CD14-positive monocyte (primary cell): ENCODE data around the gene AIG1. TPM values are rescaled to one million over a fixed set of nuclear protein-coding genes. Genes with fewer than 3 reads are reported as not detected.

Source experiments
- DNase-seq, 3 donors: peaks; one replicate each; pipeline ENCODE4 v3.0.0-alpha.2; 2011 to 2022
- H2AFZ ChIP-seq: 2 replicates; pipeline ENCODE4 v1.6.0; 2012; ENCODE audit warnings: mild to moderate bottlenecking, low read depth, low read length, inconsistent platforms; ENCODE audit not compliant: insufficient read depth, poor library complexity, severe bottlenecking
- H3K27ac ChIP-seq, 2 donors: 1 replicate in 1 of 2; 2 replicates in 1 of 2; pipeline ENCODE4 v1.5.1; 2012 to 2013; ENCODE audit warnings: low read length in 2 of 2, control low read depth in 1 of 2, inconsistent platforms in 1 of 2, low read depth in 1 of 2, mild to moderate bottlenecking in 1 of 2
- H3K27me3 ChIP-seq, 2 donors: one replicate each; pipeline versions ENCODE4 v1.6.0 to v1.6.1; 2011 to 2013; ENCODE audit warnings: low read length in 2 of 2; ENCODE audit not compliant: control insufficient read depth in 2 of 2, insufficient read depth in 2 of 2
- H3K36me3 ChIP-seq, 2 donors: replicated peaks in 1 of 2; 1 replicate in 1 of 2; 2 replicates in 1 of 2; pipeline versions ENCODE4 v1.5.1 to v1.6.1; 2012 to 2013; ENCODE audit warnings: low read length in 2 of 2, control low read depth in 1 of 2, inconsistent platforms in 1 of 2, mild to moderate bottlenecking in 1 of 2; ENCODE audit not compliant: insufficient read depth in 2 of 2, control insufficient read depth in 1 of 2
- H3K4me1 ChIP-seq, 2 donors: 1 replicate in 1 of 2; 2 replicates in 1 of 2; pipeline versions ENCODE4 v1.5.1 to v1.6.1; 2012 to 2013; ENCODE audit warnings: low read length in 2 of 2, control low read depth in 1 of 2, inconsistent platforms in 1 of 2, mild to moderate bottlenecking in 1 of 2, moderate library complexity in 1 of 2; ENCODE audit not compliant: insufficient read depth in 2 of 2, control insufficient read depth in 1 of 2
- H3K4me2 ChIP-seq: replicated peaks from 2 replicates; pipeline ENCODE3; 2012; ENCODE audit warnings: low read length, moderate library complexity, mild to moderate bottlenecking; ENCODE audit not compliant: poor library complexity, severe bottlenecking; ENCODE audit errors: extremely low read depth
- H3K4me3 ChIP-seq, 3 experiments: fragments of 200-600 bp in 1 of 3; sonication (generic) in 1 of 3; replicated peaks in 1 of 3; 1 replicate in 2 of 3; 2 replicates in 1 of 3; pipeline ENCODE4 v1.5.1; 2011 to 2013; ENCODE audit warnings: low read length in 3 of 3, mild to moderate bottlenecking in 3 of 3, control low read depth in 2 of 3, low read depth in 2 of 3, inconsistent platforms in 1 of 3, moderate library complexity in 1 of 3
- H3K79me2 ChIP-seq: 2 replicates; pipeline ENCODE4 v1.6.0; 2012; ENCODE audit warnings: mild to moderate bottlenecking, control low read depth, inconsistent platforms, low read length, moderate library complexity; ENCODE audit not compliant: insufficient read depth
- H3K9ac ChIP-seq: 2 replicates; pipeline ENCODE4 v1.6.0; 2017; ENCODE audit warnings: low read length, mild to moderate bottlenecking; ENCODE audit not compliant: insufficient read depth, poor library complexity, severe bottlenecking
- H3K9me3 ChIP-seq, 2 donors: replicated peaks in 1 of 2; 1 replicate in 1 of 2; 2 replicates in 1 of 2; pipeline versions ENCODE4 v1.5.1 to v1.6.1; 2012 to 2013; ENCODE audit warnings: low read length in 2 of 2, control low read depth in 1 of 2; ENCODE audit not compliant: control insufficient read depth in 1 of 2, insufficient read depth in 1 of 2
- H4K20me1 ChIP-seq: 2 replicates; pipeline ENCODE4 v1.6.0; 2012; ENCODE audit warnings: mild to moderate bottlenecking, low read length, control low read depth, moderate library complexity; ENCODE audit not compliant: insufficient read depth
- H3K27ac Mint-ChIP-seq, 7 donors: one replicate each; pipeline ENCODE4 v1.8.0; 2020; ENCODE audit warnings: mild to moderate bottlenecking in 7 of 7, mixed read lengths in 7 of 7, moderate library complexity in 6 of 7, inconsistent platforms in 2 of 7
- H3K27me3 Mint-ChIP-seq, 3 donors: one replicate each; pipeline ENCODE4 v1.8.0; 2021 to 2022; ENCODE audit warnings: low read depth in 3 of 3, mild to moderate bottlenecking in 3 of 3, mixed read lengths in 3 of 3, moderate library complexity in 3 of 3, inconsistent platforms in 1 of 3
- H3K36me3 Mint-ChIP-seq, 2 donors: one replicate each; pipeline ENCODE4 v1.8.0; 2020; ENCODE audit warnings: mixed read lengths in 2 of 2, inconsistent platforms in 1 of 2, mild to moderate bottlenecking in 1 of 2
- H3K4me1 Mint-ChIP-seq: one replicate; pipeline ENCODE4 v1.8.0; 2020; ENCODE audit warnings: mild to moderate bottlenecking, mixed read lengths
- H3K4me3 Mint-ChIP-seq, 2 donors: one replicate each; pipeline ENCODE4 v1.8.0; 2020; ENCODE audit warnings: mild to moderate bottlenecking in 2 of 2, mixed read lengths in 2 of 2, moderate library complexity in 1 of 2
- H3K9me3 Mint-ChIP-seq, 7 donors: one replicate each; pipeline ENCODE4 v1.8.0; 2020 to 2022; ENCODE audit warnings: mixed read lengths in 7 of 7, mild to moderate bottlenecking in 6 of 7, moderate library complexity in 6 of 7, inconsistent platforms in 2 of 7
- WGBS: methylation state at CpG from one replicate; pipeline ENCODE4 v1.1.5; 2013; ENCODE audit warnings: missing lambda C conversion rate; ENCODE audit not compliant: insufficient coverage; 5-methylcytosine and 5-hydroxymethylcytosine counted together
- intact Hi-C, 2 donors: fragments of 100-400 bp; cut with micrococcal nuclease; formaldehyde crosslinking; loops; one replicate each; pipeline versions ENCODE4 v1.15.0 to v1.15.1; 2023
- polyA plus RNA-seq, 3 donors: library from polyadenylated mRNA; depleted of rRNA in 1 of 3; unstranded in 2 of 3; stranded (reverse) in 1 of 3; fragments of 300-500 nt in 2 of 3; fragments of >200 nt in 1 of 3; fragmentation: Illumina TruSeq in 2 of 3; gene quantifications; 1 replicate in 2 of 3; 2 replicates in 1 of 3; pipeline ENCODE4 v1.2.3, GENCODE V29; 2012 to 2021
- TF ChIP-seq, protein P1 (sequence below): fragments of 200-600 bp; IDR thresholded peaks from one replicate; pipeline ENCODE4 v1.8.0; 2022; ENCODE audit warnings: antibody characterized with exemption, mild to moderate bottlenecking

AIG1 gene
- polyA plus RNA-seq, 3 donors, result 6.7 to 7.6 (median 6.8) TPM

DNA sequence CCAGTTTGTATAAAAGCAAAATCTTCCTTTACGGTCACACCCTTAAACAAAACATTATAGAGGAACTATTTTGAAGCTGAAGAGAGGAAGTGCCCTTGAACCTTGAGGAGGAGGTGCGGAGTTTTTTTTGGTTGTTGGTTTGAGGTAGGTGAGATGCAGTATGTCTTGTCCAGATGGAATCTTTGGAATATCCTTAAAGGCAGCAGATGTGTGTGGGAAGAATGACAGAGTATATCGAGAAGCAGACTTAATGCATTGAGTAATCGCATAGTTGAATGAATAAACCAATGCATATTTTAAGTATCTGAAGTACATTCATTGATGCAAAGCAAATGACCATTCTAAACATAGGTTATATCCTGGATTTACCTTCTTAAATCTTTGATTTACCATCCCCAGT lies 49.9 kb downstream of the AIG1 start:
- Mint-ChIP-seq H3K36me3 (no peaks in the 10 kb centered on the region), H3K27me3 (peaks cover 0 to 5% (median 1%) of the 10 kb centered on the region in 3 donors), H3K9me3 (no peaks in the 10 kb centered on the region), H3K4me1 (peaks cover 4% of the 10 kb centered on the region), H3K27ac (no peak overlapping the region), H3K4me3 (no peak overlapping the region)
- WGBS, result 100% methylated on average over 1 of the region's 4 CpGs
- H3K4me2 ChIP-seq, result no peak overlapping the region
- no peaks in the 10 kb centered on the region for H3K36me3 ChIP-seq
- H3K27ac ChIP-seq, result no peak overlapping the region
- intact Hi-C loops, result no loop called here
- DNase-seq, result no peak
- H3K79me2 ChIP-seq, result no peaks in the 10 kb centered on the region
- no peak overlapping the region for H3K9ac ChIP-seq
- TF ChIP-seq, protein P1, sequence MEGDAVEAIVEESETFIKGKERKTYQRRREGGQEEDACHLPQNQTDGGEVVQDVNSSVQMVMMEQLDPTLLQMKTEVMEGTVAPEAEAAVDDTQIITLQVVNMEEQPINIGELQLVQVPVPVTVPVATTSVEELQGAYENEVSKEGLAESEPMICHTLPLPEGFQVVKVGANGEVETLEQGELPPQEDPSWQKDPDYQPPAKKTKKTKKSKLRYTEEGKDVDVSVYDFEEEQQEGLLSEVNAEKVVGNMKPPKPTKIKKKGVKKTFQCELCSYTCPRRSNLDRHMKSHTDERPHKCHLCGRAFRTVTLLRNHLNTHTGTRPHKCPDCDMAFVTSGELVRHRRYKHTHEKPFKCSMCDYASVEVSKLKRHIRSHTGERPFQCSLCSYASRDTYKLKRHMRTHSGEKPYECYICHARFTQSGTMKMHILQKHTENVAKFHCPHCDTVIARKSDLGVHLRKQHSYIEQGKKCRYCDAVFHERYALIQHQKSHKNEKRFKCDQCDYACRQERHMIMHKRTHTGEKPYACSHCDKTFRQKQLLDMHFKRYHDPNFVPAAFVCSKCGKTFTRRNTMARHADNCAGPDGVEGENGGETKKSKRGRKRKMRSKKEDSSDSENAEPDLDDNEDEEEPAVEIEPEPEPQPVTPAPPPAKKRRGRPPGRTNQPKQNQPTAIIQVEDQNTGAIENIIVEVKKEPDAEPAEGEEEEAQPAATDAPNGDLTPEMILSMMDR, result no peak
- H3K27me3 ChIP-seq, result no peaks in the 10 kb centered on the region
- peaks cover 3 to 5% of the 10 kb centered on the region in 2 donors for H3K4me1 ChIP-seq
- H3K9me3 ChIP-seq, result no peaks in the 10 kb centered on the region
- H2AFZ ChIP-seq, result no peak overlapping the region
- no peak overlapping the region for H3K4me3 ChIP-seq
- H4K20me1 ChIP-seq, result no peaks in the 10 kb centered on the region

DNA sequence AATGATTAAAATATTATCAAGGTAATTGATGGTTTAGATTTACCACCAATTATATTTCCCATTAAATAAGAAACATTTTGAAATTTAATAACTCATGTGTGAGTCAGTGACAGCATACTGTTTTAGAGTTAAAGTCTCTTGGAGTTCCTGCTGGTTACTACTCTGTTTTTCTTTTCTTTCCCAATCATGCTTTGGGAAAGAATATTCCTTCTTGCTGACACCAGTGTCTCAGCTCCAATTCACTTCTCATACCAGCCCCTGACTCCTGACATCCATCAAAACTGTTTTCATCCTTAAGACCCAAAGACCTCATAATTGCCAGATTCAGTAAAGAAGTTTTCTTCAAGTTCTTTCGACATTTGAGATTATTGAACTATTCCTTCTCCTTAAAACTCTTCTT lies 50.3 kb downstream of the AIG1 start:
- H3K27ac Mint-ChIP-seq, result no peak overlapping the region
- H3K4me1 ChIP-seq, result peaks cover 3 to 5% of the 10 kb centered on the region in 2 donors
- no peaks in the 10 kb centered on the region for H3K36me3 Mint-ChIP-seq
- no peaks in the 10 kb centered on the region for H3K36me3 ChIP-seq
- no peak overlapping the region for H3K27ac ChIP-seq
- peaks cover 0 to 5% (median 1%) of the 10 kb centered on the region in 3 donors for H3K27me3 Mint-ChIP-seq
- H2AFZ ChIP-seq, result no peak overlapping the region
- no peaks in the 10 kb centered on the region for H4K20me1 ChIP-seq
- H3K9ac ChIP-seq, result no peak overlapping the region
- no peak for DNase-seq
- whole genome bisulfite sequencing, result 100% methylated on average over 1 of the region's 1 CpG
- H3K9me3 ChIP-seq, result no peaks in the 10 kb centered on the region
- H3K27me3 ChIP-seq, result no peaks in the 10 kb centered on the region
- intact Hi-C loops, result no loop called here
- no peaks in the 10 kb centered on the region for H3K79me2 ChIP-seq
- H3K4me3 ChIP-seq, result no peak overlapping the region
- no peak overlapping the region for H3K4me2 ChIP-seq
- H3K4me3 Mint-ChIP-seq, result no peak overlapping the region
- TF ChIP-seq, protein P1, result no peak
- peaks cover 4% of the 10 kb centered on the region for H3K4me1 Mint-ChIP-seq
- H3K9me3 Mint-ChIP-seq, result no peaks in the 10 kb centered on the region
